ENCODE results near the gene CD320. TPM values are rescaled to one million over a fixed set of nuclear protein-coding genes. Genes with fewer than 3 reads are reported as not detected.

The CD320 gene
- total and polyA plus RNA-seq, 12 donors, result 12.0 to 129 (median 57.1) TPM

DNA sequence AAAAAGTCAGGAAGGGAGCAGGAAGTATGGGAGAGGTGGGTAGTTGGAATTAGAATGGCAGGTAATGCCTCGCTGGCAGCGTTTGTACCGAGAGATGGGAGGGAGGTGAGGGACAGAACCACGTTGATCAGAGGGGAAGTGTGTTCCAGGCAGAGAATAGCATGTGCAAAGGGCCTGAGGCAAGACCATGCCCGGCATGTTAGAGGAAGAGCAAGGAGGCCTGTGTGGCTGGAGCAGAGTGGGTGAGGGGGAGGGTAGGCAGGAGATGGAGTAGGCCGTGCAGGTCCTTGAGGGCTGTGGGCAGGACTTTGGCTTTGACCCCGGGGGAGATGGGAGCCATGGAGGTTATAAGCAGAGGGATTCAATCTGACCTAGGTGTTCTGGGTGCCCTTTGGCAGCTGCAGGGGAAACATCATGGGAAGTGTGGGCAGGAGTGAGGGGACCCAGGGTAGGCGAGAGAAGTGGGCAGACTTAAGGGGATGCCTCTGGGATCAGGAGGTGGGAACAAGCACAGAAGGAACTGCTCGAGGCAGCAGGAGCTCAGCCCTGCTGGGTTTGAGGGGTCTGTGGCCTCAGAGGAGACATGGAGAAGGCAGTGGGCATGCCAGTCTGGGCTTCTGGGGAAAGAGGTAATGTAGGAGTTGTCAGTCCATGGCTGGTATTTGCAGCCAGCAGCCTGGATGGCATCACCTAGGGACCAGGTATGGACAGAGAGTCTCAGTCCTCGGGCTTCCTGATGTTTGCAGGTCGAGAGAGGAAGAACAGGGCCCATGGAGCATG is 48.8 kb downstream of the CD320 start:
- TF ChIP-seq, protein P1, sequence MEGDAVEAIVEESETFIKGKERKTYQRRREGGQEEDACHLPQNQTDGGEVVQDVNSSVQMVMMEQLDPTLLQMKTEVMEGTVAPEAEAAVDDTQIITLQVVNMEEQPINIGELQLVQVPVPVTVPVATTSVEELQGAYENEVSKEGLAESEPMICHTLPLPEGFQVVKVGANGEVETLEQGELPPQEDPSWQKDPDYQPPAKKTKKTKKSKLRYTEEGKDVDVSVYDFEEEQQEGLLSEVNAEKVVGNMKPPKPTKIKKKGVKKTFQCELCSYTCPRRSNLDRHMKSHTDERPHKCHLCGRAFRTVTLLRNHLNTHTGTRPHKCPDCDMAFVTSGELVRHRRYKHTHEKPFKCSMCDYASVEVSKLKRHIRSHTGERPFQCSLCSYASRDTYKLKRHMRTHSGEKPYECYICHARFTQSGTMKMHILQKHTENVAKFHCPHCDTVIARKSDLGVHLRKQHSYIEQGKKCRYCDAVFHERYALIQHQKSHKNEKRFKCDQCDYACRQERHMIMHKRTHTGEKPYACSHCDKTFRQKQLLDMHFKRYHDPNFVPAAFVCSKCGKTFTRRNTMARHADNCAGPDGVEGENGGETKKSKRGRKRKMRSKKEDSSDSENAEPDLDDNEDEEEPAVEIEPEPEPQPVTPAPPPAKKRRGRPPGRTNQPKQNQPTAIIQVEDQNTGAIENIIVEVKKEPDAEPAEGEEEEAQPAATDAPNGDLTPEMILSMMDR (IDR thresholded peaks at IDR 0.05), result no peak
- no peak for TF ChIP-seq POLR2A (IDR thresholded peaks at IDR 0.05)
- Histone ChIP-seq H3K4me3 (no peak overlapping the region), H3K36me3 (replicated peaks in 1 of 2) (peaks cover 0 to 18% of the 10 kb centered on the region in 2 donors), H3K27ac (no peak overlapping the region), H3K9me3 (replicated peaks in 1 of 3) (no peaks in the 10 kb centered on the region), H3K4me1 (replicated peaks in 1 of 2) (no peaks in the 10 kb centered on the region), H3K27me3 (no peaks in the 10 kb centered on the region)
- no peak for DNase-seq
- intact Hi-C loops (cut with DNase I), result loop anchor here (5.0 to 10.0 kb wide), 3 partner anchors 102 to 315 kb away; partner anchors contain the start of gene TIMM44 (in 1 of the 2)
- WGBS, 4 donors, result 84 to 87% (median 86%) methylated on average over 11 of the region's 11 CpGs

DNA sequence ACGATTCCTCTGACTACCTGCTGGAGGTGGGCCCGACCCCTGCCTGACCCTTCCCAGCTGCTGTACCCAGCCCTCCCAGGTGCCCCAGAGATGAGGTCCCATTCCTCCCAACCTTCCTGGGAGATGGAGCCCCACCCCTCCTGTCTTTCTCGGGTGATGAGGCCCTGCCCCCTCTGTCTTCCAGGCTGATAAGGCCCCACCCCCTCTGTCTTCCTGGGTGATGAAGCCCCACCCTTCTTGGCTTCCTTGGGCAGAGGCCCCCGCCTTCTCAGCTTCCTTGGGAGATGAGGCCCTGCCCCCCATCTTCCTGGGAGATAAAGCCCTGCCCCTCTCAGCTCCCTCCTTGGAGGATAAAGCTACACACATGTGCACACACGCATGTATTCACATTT is 51.1 kb downstream of the CD320 start:
- H3K27ac ChIP-seq, result no peak overlapping the region
- DNase-seq, result no peak
- WGBS, 4 donors, result 49 to 88% (median 75%) methylated on average over 5 of the region's 5 CpGs
- H3K36me3 ChIP-seq (replicated peaks in 1 of 2), result peaks cover 0 to 18% of the 10 kb centered on the region in 2 donors
- H3K4me1 ChIP-seq (replicated peaks in 1 of 2), result no peaks in the 10 kb centered on the region
- no peaks in the 10 kb centered on the region for H3K27me3 ChIP-seq
- H3K9me3 ChIP-seq (replicated peaks in 1 of 3), result no peaks in the 10 kb centered on the region
- TF ChIP-seq POLR2A (IDR thresholded peaks at IDR 0.05), result no peak
- TF ChIP-seq, protein P1 (IDR thresholded peaks at IDR 0.05), result no peak
- intact Hi-C loops (cut with DNase I), result loop anchor here (5.0 to 10.0 kb wide), 3 partner anchors 100 to 312 kb away; partner anchors contain the start of gene TIMM44 (in 1 of the 2)
- no peak overlapping the region for H3K4me3 ChIP-seq

DNA sequence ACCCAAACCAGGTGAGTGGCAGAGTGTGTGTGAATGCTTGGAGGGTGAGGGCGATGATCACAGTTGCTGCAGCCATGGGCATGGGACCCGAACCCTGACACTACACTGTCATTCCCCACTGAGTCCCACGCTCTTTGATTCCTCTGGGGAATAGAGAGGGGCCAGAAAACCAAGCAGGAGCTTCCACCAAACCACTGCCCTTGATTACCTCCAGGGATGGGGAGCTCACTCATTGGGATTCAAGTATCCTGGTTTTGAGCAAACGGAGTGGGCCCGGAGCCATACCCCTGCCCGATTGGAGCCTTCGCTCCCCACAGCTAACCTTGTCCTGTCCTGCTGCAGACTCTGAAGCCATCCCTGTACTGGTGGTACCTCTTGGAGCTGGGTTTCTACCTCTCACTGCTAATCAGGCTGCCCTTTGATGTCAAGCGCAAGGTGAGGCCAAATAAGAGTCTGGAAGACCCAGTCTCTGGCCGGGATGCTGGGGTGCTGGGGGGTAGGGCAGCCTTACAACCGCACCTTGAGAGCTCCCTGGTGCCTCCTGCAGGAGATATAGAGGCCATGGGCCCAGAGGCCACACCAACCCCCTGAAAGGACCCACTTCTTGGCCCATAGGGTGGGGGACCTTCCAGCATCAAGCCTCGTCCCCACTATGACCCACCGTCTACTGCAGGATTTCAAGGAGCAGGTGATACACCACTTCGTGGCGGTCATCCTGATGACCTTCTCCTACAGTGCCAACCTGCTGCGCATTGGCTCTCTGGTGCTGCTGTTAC is 51.7 kb downstream of the CD320 start:
- WGBS, 4 donors, result 93 to 95% (median 94%) methylated on average over 12 to 15 of the region's 15 CpGs
- Histone ChIP-seq H3K27me3 (no peaks in the 10 kb centered on the region), H3K27ac (no peak overlapping the region), H3K9me3 (replicated peaks in 1 of 3) (no peaks in the 10 kb centered on the region), H3K4me1 (replicated peaks in 1 of 2) (no peaks in the 10 kb centered on the region), H3K4me3 (no peak overlapping the region), H3K36me3 (replicated peaks in 1 of 2) (peaks cover 0 to 18% of the 10 kb centered on the region in 2 donors)
- TF ChIP-seq, protein P1 (IDR thresholded peaks at IDR 0.05), result no peak
- TF ChIP-seq POLR2A (IDR thresholded peaks at IDR 0.05), result no peak
- intact Hi-C loops (cut with DNase I), result loop anchor here (5.0 to 10.0 kb wide), 3 partner anchors 99 to 312 kb away; partner anchors contain the start of gene TIMM44 (in 1 of the 2)
- no peak for DNase-seq
